GM18498 (cell line): Measurements from ENCODE around the gene OAS2.

Experiments
- ATAC-seq: cut with Tn5 transposase; IDR thresholded peaks from one replicate; pipeline ENCODE4 v1.9.1; 2021; ENCODE audit warnings: mild to moderate bottlenecking, moderate library complexity; ENCODE audit not compliant: unreplicated experiment

The OAS2 gene

DNA sequence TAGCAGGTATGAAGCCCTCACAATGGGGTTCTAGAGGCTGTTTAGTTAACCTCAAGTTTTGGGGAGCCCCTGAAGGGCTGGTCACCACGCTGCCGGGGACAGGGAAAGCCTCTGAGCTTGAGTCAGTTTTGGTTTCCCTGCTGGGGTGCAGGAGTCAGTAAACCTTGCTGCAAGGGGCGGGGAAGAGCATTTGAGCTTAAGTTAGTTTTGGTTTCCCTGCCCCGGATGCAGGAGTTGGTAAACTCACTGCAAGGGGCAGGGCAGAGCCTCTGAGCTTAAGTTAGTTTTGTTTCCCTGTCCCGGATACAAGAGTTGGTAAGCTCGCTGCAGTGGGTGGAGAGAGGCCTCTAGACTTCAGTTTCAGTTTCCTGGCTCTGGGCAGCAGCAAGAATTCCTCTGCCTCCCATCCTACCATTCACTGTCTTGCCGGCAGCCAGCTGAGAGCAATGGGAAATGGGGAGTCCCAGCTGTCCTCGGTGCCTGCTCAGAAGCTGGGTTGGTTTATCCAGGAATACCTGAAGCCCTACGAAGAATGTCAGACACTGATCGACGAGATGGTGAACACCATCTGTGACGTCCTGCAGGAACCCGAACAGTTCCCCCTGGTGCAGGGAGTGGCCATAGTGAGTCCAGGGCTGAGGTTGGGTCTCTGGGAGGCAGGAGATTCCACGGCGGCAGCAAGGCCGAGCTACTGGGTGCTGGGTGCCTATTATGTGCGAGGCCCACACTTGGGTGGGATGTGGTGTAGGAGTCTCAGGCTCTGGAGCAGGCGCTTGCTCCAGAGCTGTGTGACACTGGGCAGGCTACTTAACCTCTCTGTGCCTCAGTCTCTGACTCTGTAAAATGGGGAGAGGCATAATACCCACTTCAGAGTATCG is at the start of gene OAS2:
OAS2 (plus strand) TSS at position 357 of the 878 bp plus-strand sequence; CDS start at position 447, 90 bp downstream.
- ATAC-seq, result peak; percentile 88

DNA sequence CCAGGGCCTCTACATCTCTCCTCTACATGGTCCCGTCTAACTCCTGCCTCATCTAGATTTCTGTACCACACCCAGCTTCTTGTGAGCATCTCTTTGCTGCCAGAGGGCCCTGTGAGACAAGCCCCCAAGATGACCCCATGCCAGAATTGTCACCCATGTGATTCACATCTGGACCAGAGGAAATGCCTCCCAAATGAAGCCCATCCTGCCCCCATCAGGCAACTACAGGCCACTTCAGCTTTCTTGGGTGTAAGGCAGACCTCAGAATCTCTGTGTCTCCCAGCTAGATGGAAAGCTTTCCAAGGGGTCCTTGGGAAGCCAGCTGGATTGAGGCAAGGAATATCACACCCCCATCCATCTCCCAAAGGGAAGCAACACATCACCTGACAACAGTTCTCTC is 49.3 kb upstream of the OAS2 start:
- no peak for ATAC-seq

- ATAC-seq, result no peak
Observed at GRCh38 chr12:112929715-112930114, 48.6 kb upstream of the OAS2 start.

DNA sequence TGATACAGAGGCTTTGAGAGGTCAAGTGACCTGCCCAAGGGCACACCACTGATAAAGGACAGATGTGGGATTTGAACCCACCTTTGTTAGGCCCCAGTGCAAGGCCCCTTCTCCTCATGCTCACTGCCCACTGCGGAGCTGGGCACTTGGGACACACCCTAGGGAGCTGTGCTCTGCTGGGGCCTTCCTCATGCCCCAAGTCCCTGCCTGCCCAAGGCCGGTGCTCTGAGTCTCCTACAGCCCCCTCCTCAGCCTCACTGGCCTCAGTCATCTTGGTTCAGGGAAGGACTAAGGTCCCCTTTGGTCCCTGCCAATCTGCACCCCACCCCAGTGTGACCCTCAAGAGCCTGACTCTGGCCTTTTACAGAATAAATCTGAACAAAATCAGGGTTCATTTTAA is 48.0 kb upstream of the OAS2 start:
- no peak for ATAC-seq

DNA sequence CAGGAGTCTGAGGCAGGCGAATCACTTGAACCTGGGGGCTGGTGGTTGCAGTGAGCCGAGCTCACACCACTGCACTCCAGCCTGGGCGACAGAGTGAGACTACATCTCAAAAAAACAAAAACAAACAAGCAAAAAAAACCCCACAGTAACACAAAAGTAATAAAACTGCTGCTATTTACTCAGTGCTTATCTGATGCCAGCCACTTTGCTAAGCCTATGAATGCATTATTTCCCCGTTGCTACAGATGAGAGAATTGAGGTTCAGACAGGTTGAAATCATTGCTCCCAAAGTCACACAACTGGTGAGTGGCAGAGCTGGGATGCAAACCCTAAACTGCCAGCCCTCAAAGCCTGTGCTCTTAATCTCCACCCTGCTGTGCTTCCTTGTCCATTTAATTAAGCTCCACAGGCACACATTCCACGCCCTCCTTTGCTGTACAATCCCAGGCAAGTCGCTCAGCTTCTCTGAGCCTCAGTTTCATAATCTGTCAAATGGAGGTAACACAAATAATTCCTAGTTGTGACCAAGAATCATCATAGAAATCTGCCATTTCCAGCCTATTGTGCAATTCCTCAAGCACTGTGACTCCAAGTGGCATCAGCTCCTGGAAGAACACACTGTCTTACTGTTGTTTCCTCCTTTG is 45.7 kb upstream of the OAS2 start:
- ATAC-seq, result no peak

DNA sequence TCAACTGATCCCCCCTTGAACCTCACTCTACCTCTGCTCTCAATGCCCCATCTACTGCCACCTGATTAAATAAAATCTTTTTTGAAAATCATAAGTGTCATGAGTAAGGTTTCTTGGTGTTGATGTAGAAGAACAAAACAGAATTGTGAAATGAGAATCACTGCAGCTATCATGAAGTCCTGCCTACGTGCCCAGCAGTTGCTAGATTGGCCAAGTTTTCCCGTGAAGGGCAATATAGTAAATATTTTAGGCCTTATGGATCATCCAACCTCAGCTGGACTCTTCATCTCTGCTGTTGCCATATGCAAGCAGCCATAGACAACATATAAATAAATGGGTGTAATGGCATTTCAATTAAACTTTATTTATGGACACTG is 45.2 kb upstream of the OAS2 start:
- no peak for ATAC-seq

DNA sequence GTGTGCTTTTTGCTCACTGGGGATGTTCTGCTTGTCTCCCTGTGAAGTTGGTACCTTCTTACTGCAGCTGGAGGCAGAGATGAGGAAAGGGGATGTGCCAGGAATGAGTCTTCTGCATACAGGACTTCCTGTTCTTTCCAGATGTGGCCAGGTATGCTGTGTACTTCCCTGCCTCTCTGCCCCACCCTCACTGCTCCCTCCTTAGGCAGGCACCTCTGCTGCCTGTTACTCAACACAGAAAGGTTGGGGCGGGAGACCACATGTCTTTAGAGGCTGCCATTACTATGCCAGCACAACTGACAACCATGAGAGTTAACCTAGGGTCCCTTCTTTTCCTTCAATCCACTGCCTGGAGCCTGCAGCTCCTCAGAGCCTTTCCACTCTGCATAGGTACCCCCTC is 42.1 kb upstream of the OAS2 start:
- no peak for ATAC-seq

GRCh38 chr12:112936927-112937326 is 41.4 kb upstream of the OAS2 start:
- no peak for ATAC-seq

DNA sequence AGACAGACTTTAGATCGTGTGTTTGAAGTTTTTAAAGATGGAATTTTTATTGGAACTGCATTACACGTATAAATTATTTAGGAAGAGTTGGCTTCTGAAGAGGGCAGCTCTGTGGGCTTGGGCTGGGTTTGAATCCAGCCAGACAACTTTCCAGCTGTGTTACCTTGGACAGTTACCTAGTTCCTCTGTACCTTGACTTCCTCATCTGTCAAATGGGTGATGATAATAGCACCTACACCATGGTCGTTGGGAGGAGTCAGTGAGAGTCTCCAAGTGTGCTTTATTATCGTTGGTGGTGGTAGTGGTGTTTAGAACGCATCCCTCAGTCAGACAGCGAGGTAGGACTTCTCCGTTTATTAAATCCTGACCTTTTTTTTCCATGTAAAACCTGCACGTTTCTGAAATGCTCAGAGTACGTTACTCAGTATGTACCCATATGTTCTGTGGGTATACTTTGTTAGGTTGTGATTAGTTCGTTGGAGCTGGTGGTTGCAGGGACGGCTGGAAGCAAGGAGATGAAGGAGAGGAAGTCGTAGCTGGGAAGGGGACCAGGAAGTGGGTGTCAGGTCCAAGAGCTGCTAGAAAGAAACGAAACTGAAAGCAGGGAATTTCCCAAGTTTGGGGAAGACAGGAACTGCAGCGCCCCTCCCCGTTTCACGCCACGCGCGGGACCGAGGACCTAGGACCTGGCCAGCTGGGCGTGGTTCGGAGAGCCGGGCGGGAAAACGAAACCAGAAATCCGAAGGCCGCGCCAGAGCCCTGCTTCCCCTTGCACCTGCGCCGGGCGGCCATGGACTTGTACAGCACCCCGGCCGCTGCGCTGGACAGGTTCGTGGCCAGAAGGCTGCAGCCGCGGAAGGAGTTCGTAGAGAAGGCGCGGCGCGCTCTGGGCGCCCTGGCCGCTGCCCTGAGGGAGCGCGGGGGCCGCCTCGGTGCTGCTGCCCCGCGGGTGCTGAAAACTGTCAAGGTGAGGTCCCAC is 40.3 kb upstream of the OAS2 start, which contains the start of gene OAS3:
OAS3 (plus strand) TSS at position 734 of the 979 bp plus-strand sequence; CDS start at position 791, 57 bp downstream.
- ATAC-seq, result peak; percentile 44

GRCh38 chr12:112938751-112939150 is 39.6 kb upstream of the OAS2 start:
- no peak for ATAC-seq

- ATAC-seq, result peak; percentile 58
Observed at GRCh38 chr12:112939761-112940381, 38.4 kb upstream of the OAS2 start.

DNA sequence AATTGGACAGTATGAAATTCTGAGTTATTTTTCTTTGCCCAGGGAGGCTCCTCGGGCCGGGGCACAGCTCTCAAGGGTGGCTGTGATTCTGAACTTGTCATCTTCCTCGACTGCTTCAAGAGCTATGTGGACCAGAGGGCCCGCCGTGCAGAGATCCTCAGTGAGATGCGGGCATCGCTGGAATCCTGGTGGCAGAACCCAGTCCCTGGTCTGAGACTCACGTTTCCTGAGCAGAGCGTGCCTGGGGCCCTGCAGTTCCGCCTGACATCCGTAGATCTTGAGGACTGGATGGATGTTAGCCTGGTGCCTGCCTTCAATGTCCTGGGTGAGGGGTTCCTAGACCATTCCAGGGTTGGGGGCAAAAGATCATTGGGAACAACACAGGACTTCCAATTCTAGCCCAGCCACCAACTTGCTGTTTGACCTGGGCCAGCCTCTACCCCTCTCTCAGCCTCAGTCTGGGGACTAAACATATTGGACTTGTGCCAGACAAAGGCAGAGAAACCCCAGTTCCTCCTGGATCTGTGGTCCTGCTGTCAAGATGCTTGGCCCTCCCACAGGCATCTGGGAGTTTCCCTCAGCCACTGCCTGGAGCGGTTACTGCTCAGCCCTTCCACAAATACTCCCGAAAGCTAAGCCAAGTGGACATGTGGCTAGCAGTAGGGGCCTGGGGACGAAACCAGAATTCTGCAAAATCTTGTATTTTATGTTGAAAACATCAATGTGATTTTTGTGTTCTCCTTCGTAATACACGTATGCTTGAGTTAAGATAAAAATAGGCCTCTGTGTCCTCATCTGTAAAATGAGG is 36.6 kb upstream of the OAS2 start:
- no peak for ATAC-seq

DNA sequence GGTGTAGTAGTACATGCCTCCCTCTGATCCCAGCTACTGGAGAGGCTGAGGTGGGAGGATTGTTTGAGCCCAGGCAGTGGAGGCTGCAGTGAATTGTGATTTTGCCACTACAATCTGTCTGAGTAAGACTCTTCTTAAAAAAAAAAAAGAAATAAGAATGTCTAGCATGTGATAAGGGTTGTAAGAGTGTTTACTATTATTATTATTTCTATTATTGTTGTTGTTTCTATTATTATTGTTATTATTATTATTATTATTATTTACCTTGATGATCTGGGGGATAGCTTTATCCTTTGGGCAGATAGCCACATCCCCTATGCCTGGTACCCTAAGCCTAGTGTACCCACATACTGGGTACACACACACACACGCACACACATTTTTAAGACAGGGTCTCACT is 35.7 kb upstream of the OAS2 start:
- no peak for ATAC-seq

DNA sequence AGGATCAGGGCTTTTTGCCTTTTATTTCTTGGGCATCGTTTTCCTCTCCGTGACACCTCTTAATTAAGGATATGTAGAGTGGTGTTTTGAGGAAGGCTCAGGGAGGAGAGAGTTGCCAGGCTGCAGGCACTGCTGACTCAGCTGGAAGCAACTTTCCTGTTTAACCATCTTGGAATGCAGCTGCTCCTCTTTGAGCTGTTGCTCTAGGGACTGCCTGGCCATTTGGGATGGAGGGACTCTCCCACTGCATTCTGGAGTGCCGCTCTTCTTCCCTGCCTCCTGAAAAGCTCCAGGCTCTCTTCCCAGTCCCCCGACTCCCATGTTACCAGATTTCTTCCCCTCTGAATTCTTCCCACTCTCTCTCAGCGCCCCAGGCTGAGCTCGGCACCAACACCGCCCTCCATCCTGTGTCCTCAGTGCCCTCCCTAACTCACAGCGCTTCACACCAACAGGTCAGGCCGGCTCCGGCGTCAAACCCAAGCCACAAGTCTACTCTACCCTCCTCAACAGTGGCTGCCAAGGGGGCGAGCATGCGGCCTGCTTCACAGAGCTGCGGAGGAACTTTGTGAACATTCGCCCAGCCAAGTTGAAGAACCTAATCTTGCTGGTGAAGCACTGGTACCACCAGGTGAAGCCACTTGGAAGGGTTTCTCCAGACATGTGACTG is 34.2 kb upstream of the OAS2 start:
- ATAC-seq, result no peak

GRCh38 chr12:112945515-112945914 is 32.8 kb upstream of the OAS2 start:
- ATAC-seq, result no peak

- ATAC-seq, result no peak
Observed at GRCh38 chr12:112946236-112947000, 31.9 kb upstream of the OAS2 start.

- no peak for ATAC-seq
Observed at GRCh38 chr12:112947314-112947713, 31.0 kb upstream of the OAS2 start.

GRCh38 chr12:112947761-112948160 is 30.6 kb upstream of the OAS2 start:
- ATAC-seq, result no peak
